GM12891 (cell line): ENCODE data around the gene HIPK2.

Experiments used
- POLR2A ChIP-seq: IDR thresholded peaks from 2 replicates; pipeline ENCODE4 v1.6.1; 2011; ENCODE audit warnings: low read depth, low read length, control low read depth
- POU2F2 ChIP-seq: IDR thresholded peaks from 2 replicates; pipeline ENCODE4 v1.6.1; 2011; ENCODE audit warnings: low read depth, mild to moderate bottlenecking, control low read depth, low read length, moderate library complexity
- SPI1 ChIP-seq: IDR thresholded peaks from 2 replicates; pipeline ENCODE4 v1.6.1; 2011; ENCODE audit warnings: low read depth, low read length, control low read depth
- TAF1 ChIP-seq: IDR thresholded peaks from 2 replicates; pipeline ENCODE4 v1.6.1; 2011; ENCODE audit warnings: low read depth, low read length, control low read depth

DNA sequence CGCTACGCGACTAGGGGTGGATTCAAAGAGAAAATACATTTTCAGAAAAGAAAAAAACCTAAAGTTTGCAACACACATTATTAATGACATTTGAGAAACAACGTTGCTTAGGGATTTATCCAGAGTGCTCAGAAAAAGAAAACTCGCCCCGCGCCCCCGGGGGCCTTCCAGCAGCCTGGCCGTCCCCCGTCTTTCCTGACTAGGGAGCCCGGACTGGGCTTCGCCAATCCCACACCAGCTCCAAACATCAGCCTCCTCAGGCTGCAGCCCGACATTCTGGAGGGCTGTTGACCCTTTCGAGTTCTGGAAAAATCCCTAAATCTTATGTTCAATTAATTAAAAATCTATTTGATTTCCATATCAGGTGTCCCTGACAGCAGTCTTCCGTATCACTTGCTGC is 205.7 kb downstream of the HIPK2 start:
- TF ChIP-seq POU2F2 (no peak), POLR2A (no peak), TAF1 (no peak), SPI1 (no peak)
